Inflammatory macrophage (primary cell): Measurements from ENCODE around the gene ELF2.
A peak's percentile ranks its signal among the peaks of the same experiment; 100 is the strongest.
"Not testable (repeated sequence)": the region's sequence is repeated elsewhere in the genome, so short reads cannot be mapped to it uniquely, and the experiment has no call there.

Experiments used
- DNase-seq, 2 donors: peaks; one replicate each; pipeline ENCODE4 v3.0.0-alpha.2; 2020 to 2022

The ELF2 gene

DNA sequence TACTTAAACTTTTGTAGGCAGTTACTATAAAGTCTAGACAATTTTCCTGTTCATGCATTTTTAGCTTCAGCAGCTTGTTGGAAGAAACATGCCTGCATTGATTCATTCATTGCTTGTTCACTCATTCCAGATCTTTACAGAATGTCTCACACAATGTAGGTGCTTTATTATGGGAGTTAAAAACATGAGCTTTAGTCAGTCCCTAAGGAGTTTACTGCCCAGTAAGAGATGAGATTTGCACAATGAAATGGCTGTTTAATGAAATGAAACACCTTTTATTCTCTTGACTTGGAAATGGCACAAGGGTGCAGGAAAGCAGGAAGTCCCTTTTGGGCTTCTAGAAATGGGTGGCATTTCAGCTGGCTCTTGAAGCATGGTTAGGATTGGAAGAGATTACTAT lies 158.5 kb downstream of the ELF2 start:
- peak in 1 of 2 donors; percentile 2 for DNase-seq

DNA sequence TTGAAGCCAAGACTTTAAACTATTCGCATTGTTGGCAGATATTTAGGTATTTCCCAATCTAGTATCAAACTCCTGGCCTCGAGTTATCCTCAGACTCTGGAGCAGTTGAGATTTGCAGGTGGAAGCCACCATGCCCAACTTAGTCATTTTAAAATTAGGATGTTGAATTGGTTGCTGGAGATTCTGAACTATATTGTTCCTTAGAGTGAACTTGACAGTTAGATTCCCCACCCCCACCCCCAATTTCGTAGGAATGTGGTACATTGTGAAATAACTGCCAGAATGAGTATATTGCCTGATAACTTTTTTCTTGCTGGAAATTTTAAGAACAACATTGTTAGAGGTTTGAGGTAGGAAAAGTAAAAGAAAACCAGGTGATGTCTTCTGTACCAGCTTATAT lies 159.2 kb downstream of the ELF2 start:
- DNase-seq, result peak in 1 of 2 donors; percentile 5

DNA sequence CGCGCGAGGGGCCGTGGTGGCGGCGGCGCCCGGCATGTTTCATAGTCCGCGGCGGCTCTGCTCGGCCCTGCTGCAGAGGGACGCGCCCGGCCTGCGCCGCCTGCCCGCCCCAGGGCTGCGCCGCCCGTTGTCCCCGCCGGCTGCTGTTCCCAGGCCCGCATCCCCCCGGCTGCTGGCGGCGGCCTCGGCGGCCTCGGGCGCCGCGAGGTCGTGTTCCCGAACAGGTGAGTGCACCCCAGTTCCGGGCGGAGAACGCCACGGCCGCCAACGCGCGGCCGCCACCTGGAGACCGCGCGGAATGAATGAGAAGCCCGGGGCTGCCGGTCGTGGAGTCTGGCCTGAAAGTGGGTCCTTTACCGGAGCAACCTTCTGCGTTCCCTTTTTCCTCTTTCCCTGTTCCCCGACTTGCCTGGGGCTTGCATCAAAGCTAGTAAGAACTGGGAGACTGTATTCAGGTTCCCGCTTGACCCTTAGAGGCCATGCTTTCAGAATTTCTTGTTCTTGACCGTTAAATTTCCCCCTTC lies 161.0 kb downstream of the ELF2 start:
- peak; percentile 17 to 35 for DNase-seq

DNA sequence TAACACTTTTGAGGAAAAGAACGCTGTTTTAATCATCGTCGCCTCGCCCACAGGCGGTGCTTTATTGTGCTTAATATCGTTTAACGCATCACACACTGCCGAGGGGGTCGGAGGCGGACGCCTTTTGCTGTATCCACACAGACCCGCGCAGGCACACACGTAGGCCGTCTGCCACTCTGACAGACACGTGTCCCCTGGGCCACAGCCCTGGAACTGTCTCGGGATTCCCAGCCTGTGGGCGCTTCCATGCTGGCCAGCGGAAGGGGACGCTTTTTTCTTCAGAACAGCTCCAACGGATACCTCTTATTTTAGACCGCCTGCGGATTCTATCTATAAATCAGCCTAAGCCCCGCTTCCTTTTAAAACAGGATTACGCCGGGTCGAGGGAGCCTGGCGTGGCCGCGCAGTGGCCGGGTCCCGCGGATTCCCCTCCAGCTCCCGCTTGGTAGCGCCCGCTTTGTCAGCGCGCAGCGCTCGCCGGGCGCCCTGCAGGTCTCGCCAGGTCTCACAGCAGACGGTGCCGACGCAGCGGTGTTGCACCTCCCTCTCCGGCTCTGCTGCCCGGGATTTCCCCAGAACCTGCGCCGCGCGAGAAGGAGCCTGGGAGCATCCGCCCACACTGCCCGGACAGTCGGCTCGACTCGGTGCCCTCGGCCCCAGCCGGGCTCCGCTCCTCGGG lies 161.6 kb downstream of the ELF2 start, which contains the start of gene NOCT:
Gene NOCT (plus strand): TSS at position 513 of the 679 bp plus-strand sequence. CDS start 201 bp downstream, outside the sequence.
- DNase-seq, result peak; percentile 81 to 90

DNA sequence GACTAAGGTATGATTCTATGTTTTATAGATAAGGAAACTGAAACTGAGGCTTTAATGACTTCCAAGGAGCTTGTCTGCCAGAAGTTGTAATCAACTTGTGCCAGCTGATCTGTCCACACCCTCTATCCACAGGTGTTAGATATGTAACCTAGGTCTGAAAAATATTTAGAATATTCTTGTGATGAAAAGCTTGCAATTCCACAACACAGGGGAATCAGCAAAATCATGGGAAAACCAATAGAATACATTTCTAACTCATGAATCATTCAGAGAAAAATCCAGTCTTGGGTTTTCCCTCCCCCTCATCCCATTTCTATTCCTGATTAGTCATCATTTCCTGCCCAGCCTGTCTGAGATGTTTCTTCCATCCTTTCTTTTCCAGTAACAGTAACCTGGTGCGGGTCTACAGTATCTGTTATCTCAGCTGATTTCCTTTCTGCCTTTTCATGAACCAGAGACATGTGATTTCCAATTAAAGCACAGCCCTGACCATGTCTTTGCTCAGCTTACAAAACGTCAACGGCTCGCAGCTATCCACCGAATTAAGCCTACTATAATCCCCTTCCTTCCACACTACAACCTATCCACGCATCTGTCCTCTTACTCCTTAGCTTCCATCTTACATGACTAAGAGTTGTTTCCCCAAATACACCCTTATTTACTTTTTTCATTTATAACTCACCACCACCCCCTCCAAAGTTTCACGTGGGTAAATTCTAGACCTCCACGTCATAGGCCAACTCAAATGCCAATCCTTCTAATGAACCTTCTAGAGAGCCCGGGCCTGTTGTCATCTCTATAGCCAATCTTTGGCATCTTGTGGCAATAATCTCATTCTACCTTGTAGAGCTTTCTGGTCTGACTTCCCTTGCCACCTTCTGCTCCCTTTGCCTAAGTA lies 162.4 kb downstream of the ELF2 start:
- peak; percentile 41 to 44 for DNase-seq

DNA sequence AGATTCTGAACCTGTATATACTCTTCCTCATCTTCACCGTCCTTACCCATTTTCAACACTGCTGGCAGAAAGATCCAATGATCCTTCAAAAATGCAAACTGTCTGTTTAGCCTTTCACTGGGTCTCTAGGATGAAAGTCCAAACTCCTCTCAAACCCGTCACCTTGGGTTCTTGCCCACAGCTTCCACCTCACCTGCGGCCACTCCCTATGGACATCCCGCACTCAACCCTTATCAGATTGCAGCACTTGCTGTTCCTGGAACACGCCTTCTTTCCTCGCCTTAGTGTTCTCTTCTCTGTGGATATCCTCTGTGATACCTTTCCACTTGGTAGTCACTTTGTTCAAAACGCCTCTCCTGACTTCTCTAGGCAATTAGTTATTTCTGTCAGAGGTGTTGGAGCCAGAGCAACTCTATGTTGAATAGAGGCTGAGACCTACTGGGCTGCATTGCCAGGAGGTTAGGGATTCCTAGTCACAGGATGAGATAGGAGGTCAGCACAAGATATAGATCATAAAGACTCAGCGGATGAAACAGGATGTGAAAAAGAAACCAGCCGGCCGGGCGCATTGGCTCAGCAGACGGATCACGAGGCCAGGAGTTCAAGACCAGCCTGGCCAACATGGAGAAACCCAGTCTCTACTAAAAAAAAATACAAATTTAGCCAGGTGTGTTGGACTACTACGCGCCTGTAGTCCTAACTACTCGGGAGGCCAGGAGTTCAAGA lies 165.6 kb downstream of the ELF2 start:
- DNase-seq, result no peak

DNA sequence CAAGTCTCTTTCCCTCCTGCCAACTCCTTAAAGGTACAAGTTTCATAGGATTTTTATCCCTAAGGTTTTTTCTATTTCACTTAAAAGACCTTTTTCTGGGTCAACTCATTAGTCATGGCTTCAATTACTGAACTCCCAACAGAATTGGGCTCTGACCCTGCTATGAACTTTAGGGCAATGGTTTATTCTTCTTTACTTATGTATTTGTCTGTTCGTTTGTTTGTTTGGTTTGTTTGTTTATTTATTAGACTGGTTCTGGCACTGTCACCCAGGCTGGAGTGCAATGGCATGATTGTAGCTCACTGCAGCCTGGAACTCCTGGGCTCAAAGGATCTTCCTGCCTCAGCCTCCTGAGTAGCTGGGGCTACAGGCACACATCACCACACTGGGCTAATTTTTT lies 167.3 kb downstream of the ELF2 start:
- DNase-seq, result no peak

DNA sequence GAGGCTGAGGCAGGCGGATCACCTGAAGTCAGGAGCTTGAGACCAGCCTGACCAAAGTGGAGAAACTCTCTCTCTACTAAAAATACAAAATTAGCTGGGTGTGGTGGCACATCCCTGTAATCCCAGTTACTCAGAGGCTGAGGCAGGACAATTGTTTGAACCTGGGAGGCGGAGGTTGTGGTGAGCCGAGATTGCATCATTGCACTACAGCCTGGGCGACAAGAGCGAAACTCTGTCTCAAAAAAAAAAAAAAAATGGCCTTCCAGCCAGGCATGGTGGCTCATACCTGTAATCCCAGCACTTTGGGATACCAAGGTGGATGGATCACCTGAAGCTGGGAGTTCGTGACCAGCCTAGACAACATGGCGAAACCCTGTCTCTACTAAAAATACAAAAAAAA lies 168.7 kb downstream of the ELF2 start:
- not testable (repeated sequence) for DNase-seq

DNA sequence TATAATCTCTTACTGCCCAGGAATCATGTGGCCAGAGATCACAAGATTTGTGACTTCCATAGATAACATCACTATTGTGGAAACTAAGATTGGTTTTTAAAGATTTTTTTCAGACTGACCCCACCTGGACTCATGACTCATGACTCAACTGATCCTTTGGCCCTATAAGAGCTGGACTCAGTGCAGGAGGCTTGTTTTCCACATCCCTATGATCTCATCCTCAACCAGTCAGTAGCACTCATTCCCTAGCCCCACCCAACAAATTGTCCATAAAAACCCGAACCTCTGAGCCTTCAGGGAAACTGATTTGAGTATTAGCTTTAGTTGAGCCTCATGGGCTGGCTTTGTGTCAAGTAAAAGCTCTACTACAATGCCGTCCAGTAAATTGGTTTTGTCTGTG lies 169.4 kb downstream of the ELF2 start:
- peak in 1 of 2 donors; percentile 11 for DNase-seq
